H9 (cell line): ENCODE measurements around the gene NCOA6. TPM values are rescaled to one million over a fixed set of nuclear protein-coding genes. Genes with fewer than 3 reads are reported as not detected.

Experiments
- DNase-seq: peaks from one replicate; pipeline ENCODE4 v3.0.0-alpha.2; 2017
- H2AFZ ChIP-seq: one replicate; pipeline ENCODE4 v1.6.1; 2013; ENCODE audit warnings: mild to moderate bottlenecking, low read length, control low read depth, moderate library complexity
- H2AK5ac ChIP-seq: 2 replicates; pipeline ENCODE4 v1.6.1; 2013; ENCODE audit warnings: low read length, control low read depth, mixed read lengths; ENCODE audit not compliant: insufficient read length
- H2BK120ac ChIP-seq: one replicate; pipeline ENCODE4 v1.6.1; 2013; ENCODE audit warnings: low read depth, mild to moderate bottlenecking, low read length, control low read depth, inconsistent platforms; ENCODE audit not compliant: poor library complexity, severe bottlenecking
- H2BK12ac ChIP-seq: 2 replicates; pipeline ENCODE4 v1.6.1; 2013; ENCODE audit warnings: low read length, control low read depth, mixed read lengths, low read depth; ENCODE audit not compliant: insufficient read length
- H2BK15ac ChIP-seq: 2 replicates; pipeline ENCODE4 v1.6.1; 2013; ENCODE audit warnings: low read depth, low read length, control low read depth
- H2BK20ac ChIP-seq: one replicate; pipeline ENCODE4 v1.6.1; 2013; ENCODE audit warnings: low read depth, mild to moderate bottlenecking, low read length, control low read depth, inconsistent platforms; ENCODE audit not compliant: poor library complexity, severe bottlenecking
- H2BK5ac ChIP-seq: 2 replicates; pipeline ENCODE4 v1.6.1; 2013; ENCODE audit warnings: low read length, control low read depth, mixed read lengths; ENCODE audit not compliant: insufficient read length
- H3K14ac ChIP-seq: 2 replicates; pipeline ENCODE4 v1.6.1; 2013; ENCODE audit warnings: low read length, control low read depth; ENCODE audit not compliant: insufficient read depth
- H3K18ac ChIP-seq: 2 replicates; pipeline ENCODE4 v1.6.1; 2013; ENCODE audit warnings: low read depth, mild to moderate bottlenecking, mixed read lengths, low read length, control low read depth; ENCODE audit not compliant: insufficient read length
- H3K23ac ChIP-seq: 2 replicates; pipeline ENCODE4 v1.6.1; 2013; ENCODE audit warnings: low read length, control low read depth, mixed read lengths, low read depth; ENCODE audit not compliant: insufficient read length
- H3K23me2 ChIP-seq: 2 replicates; pipeline ENCODE4 v1.6.1; 2013; ENCODE audit warnings: low read depth, mild to moderate bottlenecking, mixed read lengths, low read length, control low read depth; ENCODE audit not compliant: insufficient read length, poor library complexity, severe bottlenecking
- H3K27ac ChIP-seq: 2 replicates; pipeline ENCODE4 v1.5.1; 2013; ENCODE audit warnings: low read length, control low read depth, mixed read lengths, low read depth; ENCODE audit not compliant: insufficient read length
- H3K27me3 ChIP-seq: 2 replicates; pipeline ENCODE4 v1.6.1; 2013; ENCODE audit warnings: low read length, control low read depth, inconsistent platforms; ENCODE audit not compliant: insufficient read depth
- H3K4ac ChIP-seq: 2 replicates; pipeline ENCODE4 v1.6.1; 2013; ENCODE audit warnings: low read depth, mild to moderate bottlenecking, control low read depth, inconsistent platforms, low read length, moderate library complexity
- H3K4me1 ChIP-seq: 2 replicates; pipeline ENCODE4 v1.6.1; 2013; ENCODE audit warnings: low read length, control low read depth, inconsistent platforms; ENCODE audit not compliant: insufficient read depth
- H3K4me2 ChIP-seq: 2 replicates; pipeline ENCODE4 v1.6.1; 2013; ENCODE audit warnings: low read length, control low read depth, mixed read lengths; ENCODE audit not compliant: insufficient read length, insufficient read depth
- H3K56ac ChIP-seq: 2 replicates; pipeline ENCODE4 v1.6.1; 2013; ENCODE audit warnings: low read depth, mild to moderate bottlenecking, mixed read lengths, low read length, control low read depth; ENCODE audit not compliant: insufficient read length
- H3K79me1 ChIP-seq: 2 replicates; pipeline ENCODE4 v1.6.1; 2013; ENCODE audit warnings: low read depth, mild to moderate bottlenecking, moderate library complexity, low read length, control low read depth, inconsistent platforms; ENCODE audit not compliant: insufficient read depth, poor library complexity, severe bottlenecking
- H3K79me2 ChIP-seq: 2 replicates; pipeline ENCODE4 v1.6.1; 2013; ENCODE audit warnings: low read length, control low read depth, inconsistent platforms; ENCODE audit not compliant: insufficient read depth
- H3K9ac ChIP-seq: 2 replicates; pipeline ENCODE4 v1.6.1; 2013; ENCODE audit warnings: low read length, control low read depth, mixed read lengths; ENCODE audit not compliant: insufficient read length; ENCODE audit errors: extremely low read depth
- H3K9me3 ChIP-seq: one replicate; pipeline ENCODE4 v1.6.1; 2013; ENCODE audit warnings: low read depth, low read length, inconsistent platforms; ENCODE audit not compliant: control insufficient read depth
- H3T11ph ChIP-seq: one replicate; pipeline ENCODE4 v1.6.1; 2013; ENCODE audit warnings: mild to moderate bottlenecking, low read length, control low read depth, inconsistent platforms
- H4K20me1 ChIP-seq: one replicate; pipeline ENCODE4 v1.6.1; 2013; ENCODE audit not compliant: control insufficient read depth, insufficient read length, insufficient read depth
- H4K5ac ChIP-seq: 2 replicates; pipeline ENCODE4 v1.6.1; 2013; ENCODE audit warnings: low read depth, mild to moderate bottlenecking, mixed read lengths, low read length, control low read depth; ENCODE audit not compliant: insufficient read length
- H4K8ac ChIP-seq: replicated peaks from 2 replicates; pipeline ENCODE4 v1.6.1; 2013; ENCODE audit warnings: low read length, control low read depth, mixed read lengths, low read depth; ENCODE audit not compliant: insufficient read length
- H4K91ac ChIP-seq: 2 replicates; pipeline ENCODE4 v1.6.1; 2013; ENCODE audit warnings: low read depth, mild to moderate bottlenecking, moderate library complexity, mixed read lengths, low read length, control low read depth; ENCODE audit not compliant: insufficient read length
- H3K27ac Mint-ChIP-seq, 3 experiments: 2 replicates in 2 of 3; 3 replicates in 1 of 3; pipeline ENCODE4 v1.8.0; 2020 to 2021; ENCODE audit warnings: mixed read lengths in 3 of 3, mild to moderate bottlenecking in 1 of 3, moderate library complexity in 1 of 3
- H3K27me3 Mint-ChIP-seq: 2 replicates; pipeline ENCODE4 v1.8.0; 2021; ENCODE audit warnings: low read depth, mild to moderate bottlenecking, moderate library complexity, mixed read lengths
- H3K36me3 Mint-ChIP-seq, 3 experiments: 2 replicates in 2 of 3; 3 replicates in 1 of 3; pipeline ENCODE4 v1.8.0; 2020 to 2021; ENCODE audit warnings: low read depth in 3 of 3, mixed read lengths in 3 of 3; ENCODE audit not compliant: insufficient read depth in 1 of 3
- H3K4me1 Mint-ChIP-seq, 2 experiments: 2 replicates each; pipeline ENCODE4 v1.8.0; 2020; ENCODE audit warnings: mixed read lengths in 2 of 2
- H3K4me3 Mint-ChIP-seq, 2 experiments: 2 replicates in 1 of 2; 3 replicates in 1 of 2; pipeline ENCODE4 v1.8.0; 2020 to 2021; ENCODE audit warnings: mild to moderate bottlenecking in 2 of 2, mixed read lengths in 2 of 2, moderate library complexity in 1 of 2
- H3K9me3 Mint-ChIP-seq, 2 experiments: 2 replicates in 1 of 2; 3 replicates in 1 of 2; pipeline ENCODE4 v1.8.0; 2020; ENCODE audit warnings: mild to moderate bottlenecking in 2 of 2, mixed read lengths in 2 of 2, moderate library complexity in 1 of 2
- WGBS: extraction: QIAGEN DNeasy Blood & Tissue Kit; methylation state at CpG from one replicate; pipeline ENCODE4 v1.1.7; 2013; ENCODE audit warnings: missing lambda C conversion rate, low lambda C conversion rate, mixed read lengths; ENCODE audit not compliant: insufficient read length; ENCODE audit errors: extremely low coverage; 5-methylcytosine and 5-hydroxymethylcytosine counted together
- total RNA-seq: library from RNA; stranded (reverse); gene quantifications from 2 replicates; pipeline ENCODE4 v1.2.1, GENCODE V29; 2021
- TF ChIP-seq, protein P1 (sequence below): fragments of 200-600 bp; sonication (generic); conservative IDR thresholded peaks from 3 replicates; pipeline ENCODE4 v1.8.0; 2021; ENCODE audit warnings: antibody characterized with exemption, mild to moderate bottlenecking

NCOA6 gene
- total RNA-seq, 1 experiment from 2014 or later: 23.9 TPM

- Histone ChIP-seq H2BK120ac (no peak overlapping the region), H2AFZ (no peak overlapping the region), H4K5ac (no peak overlapping the region), H3K14ac (no peak overlapping the region), H3K4me2 (no peak overlapping the region), H3K23me2 (no peaks in the 10 kb centered on the region), H4K8ac (no peak overlapping the region), H2BK12ac (no peak overlapping the region), H3K27ac (no peak overlapping the region), H3K27me3 (no peaks in the 10 kb centered on the region), H3K4me1 (no peaks in the 10 kb centered on the region), H2BK15ac (no peak overlapping the region), H3K23ac (no peak overlapping the region), H3K79me1 (no peaks in the 10 kb centered on the region), H3K18ac (no peak overlapping the region), H3K4ac (no peak overlapping the region), H3K79me2 (no peaks in the 10 kb centered on the region), H3T11ph (no peak overlapping the region), H4K91ac (no peak overlapping the region), H3K9me3 (no peaks in the 10 kb centered on the region), H3K9ac (no peak overlapping the region), H2BK5ac (no peak overlapping the region), H4K20me1 (no peaks in the 10 kb centered on the region), H2BK20ac (no peak overlapping the region), H2AK5ac (no peak overlapping the region), H3K56ac (no peak overlapping the region)
- Mint-ChIP-seq H3K9me3 (no peaks in the 10 kb centered on the region), H3K36me3 (peaks cover 0 to 3% (median 0%) of the 10 kb centered on the region in 3 experiments; a peak in 3 of 7 replicates), H3K4me3 (no peak overlapping the region), H3K4me1 (no peaks in the 10 kb centered on the region), H3K27me3 (peaks cover 6% of the 10 kb centered on the region), H3K27ac (no peak overlapping the region)
- no peak for DNase-seq
- no CpG with 5 or more reads among the region's 2 CpGs for WGBS
- TF ChIP-seq, protein P1, sequence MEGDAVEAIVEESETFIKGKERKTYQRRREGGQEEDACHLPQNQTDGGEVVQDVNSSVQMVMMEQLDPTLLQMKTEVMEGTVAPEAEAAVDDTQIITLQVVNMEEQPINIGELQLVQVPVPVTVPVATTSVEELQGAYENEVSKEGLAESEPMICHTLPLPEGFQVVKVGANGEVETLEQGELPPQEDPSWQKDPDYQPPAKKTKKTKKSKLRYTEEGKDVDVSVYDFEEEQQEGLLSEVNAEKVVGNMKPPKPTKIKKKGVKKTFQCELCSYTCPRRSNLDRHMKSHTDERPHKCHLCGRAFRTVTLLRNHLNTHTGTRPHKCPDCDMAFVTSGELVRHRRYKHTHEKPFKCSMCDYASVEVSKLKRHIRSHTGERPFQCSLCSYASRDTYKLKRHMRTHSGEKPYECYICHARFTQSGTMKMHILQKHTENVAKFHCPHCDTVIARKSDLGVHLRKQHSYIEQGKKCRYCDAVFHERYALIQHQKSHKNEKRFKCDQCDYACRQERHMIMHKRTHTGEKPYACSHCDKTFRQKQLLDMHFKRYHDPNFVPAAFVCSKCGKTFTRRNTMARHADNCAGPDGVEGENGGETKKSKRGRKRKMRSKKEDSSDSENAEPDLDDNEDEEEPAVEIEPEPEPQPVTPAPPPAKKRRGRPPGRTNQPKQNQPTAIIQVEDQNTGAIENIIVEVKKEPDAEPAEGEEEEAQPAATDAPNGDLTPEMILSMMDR: no peak
Observed at GRCh38 chr20:34842143-34842542, 16.7 kb upstream of the NCOA6 start.
